H9 (cell line): ENCODE data around the gene ZNF407. TPM values are rescaled to one million over a fixed set of nuclear protein-coding genes. Genes with fewer than 3 reads are reported as not detected.

Source experiments
- DNase-seq: peaks from one replicate; pipeline ENCODE4 v3.0.0-alpha.2; 2017
- H2AFZ ChIP-seq: one replicate; pipeline ENCODE4 v1.6.1; 2013; ENCODE audit warnings: mild to moderate bottlenecking, low read length, control low read depth, moderate library complexity
- H2AK5ac ChIP-seq: 2 replicates; pipeline ENCODE4 v1.6.1; 2013; ENCODE audit warnings: low read length, control low read depth, mixed read lengths; ENCODE audit not compliant: insufficient read length
- H2BK120ac ChIP-seq: one replicate; pipeline ENCODE4 v1.6.1; 2013; ENCODE audit warnings: low read depth, mild to moderate bottlenecking, low read length, control low read depth, inconsistent platforms; ENCODE audit not compliant: poor library complexity, severe bottlenecking
- H2BK12ac ChIP-seq: 2 replicates; pipeline ENCODE4 v1.6.1; 2013; ENCODE audit warnings: low read length, control low read depth, mixed read lengths, low read depth; ENCODE audit not compliant: insufficient read length
- H2BK15ac ChIP-seq: 2 replicates; pipeline ENCODE4 v1.6.1; 2013; ENCODE audit warnings: low read depth, low read length, control low read depth
- H2BK20ac ChIP-seq: one replicate; pipeline ENCODE4 v1.6.1; 2013; ENCODE audit warnings: low read depth, mild to moderate bottlenecking, low read length, control low read depth, inconsistent platforms; ENCODE audit not compliant: poor library complexity, severe bottlenecking
- H2BK5ac ChIP-seq: 2 replicates; pipeline ENCODE4 v1.6.1; 2013; ENCODE audit warnings: low read length, control low read depth, mixed read lengths; ENCODE audit not compliant: insufficient read length
- H3K14ac ChIP-seq: 2 replicates; pipeline ENCODE4 v1.6.1; 2013; ENCODE audit warnings: low read length, control low read depth; ENCODE audit not compliant: insufficient read depth
- H3K18ac ChIP-seq: 2 replicates; pipeline ENCODE4 v1.6.1; 2013; ENCODE audit warnings: low read depth, mild to moderate bottlenecking, mixed read lengths, low read length, control low read depth; ENCODE audit not compliant: insufficient read length
- H3K23ac ChIP-seq: 2 replicates; pipeline ENCODE4 v1.6.1; 2013; ENCODE audit warnings: low read length, control low read depth, mixed read lengths, low read depth; ENCODE audit not compliant: insufficient read length
- H3K23me2 ChIP-seq: 2 replicates; pipeline ENCODE4 v1.6.1; 2013; ENCODE audit warnings: low read depth, mild to moderate bottlenecking, mixed read lengths, low read length, control low read depth; ENCODE audit not compliant: insufficient read length, poor library complexity, severe bottlenecking
- H3K27ac ChIP-seq: 2 replicates; pipeline ENCODE4 v1.5.1; 2013; ENCODE audit warnings: low read length, control low read depth, mixed read lengths, low read depth; ENCODE audit not compliant: insufficient read length
- H3K27me3 ChIP-seq: 2 replicates; pipeline ENCODE4 v1.6.1; 2013; ENCODE audit warnings: low read length, control low read depth, inconsistent platforms; ENCODE audit not compliant: insufficient read depth
- H3K4ac ChIP-seq: 2 replicates; pipeline ENCODE4 v1.6.1; 2013; ENCODE audit warnings: low read depth, mild to moderate bottlenecking, control low read depth, inconsistent platforms, low read length, moderate library complexity
- H3K4me1 ChIP-seq: 2 replicates; pipeline ENCODE4 v1.6.1; 2013; ENCODE audit warnings: low read length, control low read depth, inconsistent platforms; ENCODE audit not compliant: insufficient read depth
- H3K4me2 ChIP-seq: 2 replicates; pipeline ENCODE4 v1.6.1; 2013; ENCODE audit warnings: low read length, control low read depth, mixed read lengths; ENCODE audit not compliant: insufficient read length, insufficient read depth
- H3K56ac ChIP-seq: 2 replicates; pipeline ENCODE4 v1.6.1; 2013; ENCODE audit warnings: low read depth, mild to moderate bottlenecking, mixed read lengths, low read length, control low read depth; ENCODE audit not compliant: insufficient read length
- H3K79me1 ChIP-seq: 2 replicates; pipeline ENCODE4 v1.6.1; 2013; ENCODE audit warnings: low read depth, mild to moderate bottlenecking, moderate library complexity, low read length, control low read depth, inconsistent platforms; ENCODE audit not compliant: insufficient read depth, poor library complexity, severe bottlenecking
- H3K79me2 ChIP-seq: 2 replicates; pipeline ENCODE4 v1.6.1; 2013; ENCODE audit warnings: low read length, control low read depth, inconsistent platforms; ENCODE audit not compliant: insufficient read depth
- H3K9ac ChIP-seq: 2 replicates; pipeline ENCODE4 v1.6.1; 2013; ENCODE audit warnings: low read length, control low read depth, mixed read lengths; ENCODE audit not compliant: insufficient read length; ENCODE audit errors: extremely low read depth
- H3K9me3 ChIP-seq: one replicate; pipeline ENCODE4 v1.6.1; 2013; ENCODE audit warnings: low read depth, low read length, inconsistent platforms; ENCODE audit not compliant: control insufficient read depth
- H3T11ph ChIP-seq: one replicate; pipeline ENCODE4 v1.6.1; 2013; ENCODE audit warnings: mild to moderate bottlenecking, low read length, control low read depth, inconsistent platforms
- H4K20me1 ChIP-seq: one replicate; pipeline ENCODE4 v1.6.1; 2013; ENCODE audit not compliant: control insufficient read depth, insufficient read length, insufficient read depth
- H4K5ac ChIP-seq: 2 replicates; pipeline ENCODE4 v1.6.1; 2013; ENCODE audit warnings: low read depth, mild to moderate bottlenecking, mixed read lengths, low read length, control low read depth; ENCODE audit not compliant: insufficient read length
- H4K8ac ChIP-seq: replicated peaks from 2 replicates; pipeline ENCODE4 v1.6.1; 2013; ENCODE audit warnings: low read length, control low read depth, mixed read lengths, low read depth; ENCODE audit not compliant: insufficient read length
- H4K91ac ChIP-seq: 2 replicates; pipeline ENCODE4 v1.6.1; 2013; ENCODE audit warnings: low read depth, mild to moderate bottlenecking, moderate library complexity, mixed read lengths, low read length, control low read depth; ENCODE audit not compliant: insufficient read length
- H3K27ac Mint-ChIP-seq, 3 experiments: 2 replicates in 2 of 3; 3 replicates in 1 of 3; pipeline ENCODE4 v1.8.0; 2020 to 2021; ENCODE audit warnings: mixed read lengths in 3 of 3, mild to moderate bottlenecking in 1 of 3, moderate library complexity in 1 of 3
- H3K27me3 Mint-ChIP-seq: 2 replicates; pipeline ENCODE4 v1.8.0; 2021; ENCODE audit warnings: low read depth, mild to moderate bottlenecking, moderate library complexity, mixed read lengths
- H3K36me3 Mint-ChIP-seq, 3 experiments: 2 replicates in 2 of 3; 3 replicates in 1 of 3; pipeline ENCODE4 v1.8.0; 2020 to 2021; ENCODE audit warnings: low read depth in 3 of 3, mixed read lengths in 3 of 3; ENCODE audit not compliant: insufficient read depth in 1 of 3
- H3K4me1 Mint-ChIP-seq, 2 experiments: 2 replicates each; pipeline ENCODE4 v1.8.0; 2020; ENCODE audit warnings: mixed read lengths in 2 of 2
- H3K4me3 Mint-ChIP-seq, 2 experiments: 2 replicates in 1 of 2; 3 replicates in 1 of 2; pipeline ENCODE4 v1.8.0; 2020 to 2021; ENCODE audit warnings: mild to moderate bottlenecking in 2 of 2, mixed read lengths in 2 of 2, moderate library complexity in 1 of 2
- H3K9me3 Mint-ChIP-seq, 2 experiments: 2 replicates in 1 of 2; 3 replicates in 1 of 2; pipeline ENCODE4 v1.8.0; 2020; ENCODE audit warnings: mild to moderate bottlenecking in 2 of 2, mixed read lengths in 2 of 2, moderate library complexity in 1 of 2
- CTCF ChIP-seq: fragments of 200-600 bp; sonication (generic); conservative IDR thresholded peaks from 3 replicates; pipeline ENCODE4 v1.8.0; 2021; ENCODE audit warnings: antibody characterized with exemption, mild to moderate bottlenecking
- WGBS: extraction: QIAGEN DNeasy Blood & Tissue Kit; methylation state at CpG from one replicate; pipeline ENCODE4 v1.1.7; 2013; ENCODE audit warnings: missing lambda C conversion rate, low lambda C conversion rate, mixed read lengths; ENCODE audit not compliant: insufficient read length; ENCODE audit errors: extremely low coverage; 5-methylcytosine and 5-hydroxymethylcytosine counted together
- total RNA-seq: library from RNA; stranded (reverse); gene quantifications from 2 replicates; pipeline ENCODE4 v1.2.1, GENCODE V29; 2021

The ZNF407 gene
- total RNA-seq, 1 experiment from 2014 or later: 8.7 TPM

- no peak overlapping the region for H2BK12ac ChIP-seq
- Mint-ChIP-seq H3K36me3 (no peaks in the 10 kb centered on the region), H3K27ac (0 out of 7 replicates have a peak overlapping the region, but pooled peaks of 1 of the 3 experiments have one; percentile 22), H3K9me3 (no peaks in the 10 kb centered on the region), H3K27me3 (no peaks in the 10 kb centered on the region), H3K4me3 (no peak overlapping the region), H3K4me1 (peaks cover 0 to 3% of the 10 kb centered on the region in 2 experiments; a peak in 2 of 4 replicates)
- no peak overlapping the region for H4K5ac ChIP-seq
- WGBS: no CpG with 5 or more reads among the region's 6 CpGs
- H3K14ac ChIP-seq: no peak overlapping the region
- H3K4me1 ChIP-seq: no peaks in the 10 kb centered on the region
- no peak overlapping the region for H3K23ac ChIP-seq
- no peaks in the 10 kb centered on the region for H3K9me3 ChIP-seq
- H2AK5ac ChIP-seq: no peak overlapping the region
- H2BK20ac ChIP-seq: no peak overlapping the region
- no peak overlapping the region for H2BK15ac ChIP-seq
- no peak overlapping the region for H2AFZ ChIP-seq
- no peaks in the 10 kb centered on the region for H3K23me2 ChIP-seq
- no peak for TF ChIP-seq CTCF
- no peaks in the 10 kb centered on the region for H3K79me2 ChIP-seq
- no peak overlapping the region for H4K8ac ChIP-seq
- no peak overlapping the region for H3K18ac ChIP-seq
- H3K4ac ChIP-seq: no peak overlapping the region
- H3K9ac ChIP-seq: no peak overlapping the region
- H3T11ph ChIP-seq: no peak overlapping the region
- no peak overlapping the region for H2BK5ac ChIP-seq
- H4K20me1 ChIP-seq: peaks cover 1% of the 10 kb centered on the region
- no peak for DNase-seq
- H3K27me3 ChIP-seq: no peaks in the 10 kb centered on the region
- H3K4me2 ChIP-seq: no peak overlapping the region
- H3K27ac ChIP-seq: no peak overlapping the region
- H3K79me1 ChIP-seq: no peaks in the 10 kb centered on the region
- no peak overlapping the region for H3K56ac ChIP-seq
- H2BK120ac ChIP-seq: no peak overlapping the region
- no peak overlapping the region for H4K91ac ChIP-seq
Measured at GRCh38 chr18:74980669-74981068, 383.0 kb downstream of the ZNF407 start.
